ENCODE measurements around the gene ABHD13.

- no peak for TF ChIP-seq CTCF (IDR thresholded peaks at IDR 0.05)
- TF ChIP-seq ZFX (IDR thresholded peaks at IDR 0.05; ENCODE audit: borderline replicate concordance) = no peak
These were observed 2.8 kb upstream of the ABHD13 start, which contains the start of gene LIG4 for GRCh38 chr13:108215436-108215835.
